Skeletal muscle tissue (tissue), 4 donors: ENCODE measurements around the gene TNS3. TPM values are rescaled to one million over a fixed set of nuclear protein-coding genes. Genes with fewer than 3 reads are reported as not detected.
"Not testable (repeated sequence)": the region's sequence is repeated elsewhere in the genome, so short reads cannot be mapped to it uniquely, and the experiment has no call there.

Experiments used
- H3K27ac ChIP-seq: one replicate; pipeline ENCODE4 v1.7.0; 2013; ENCODE audit warnings: mild to moderate bottlenecking, low read depth, low read length, inconsistent platforms
- H3K27me3 ChIP-seq, 3 donors: one replicate each; pipeline ENCODE4 v1.7.0; 2013; ENCODE audit warnings: low read length in 3 of 3; ENCODE audit not compliant: control insufficient read depth in 3 of 3, insufficient read depth in 3 of 3
- H3K36me3 ChIP-seq, 3 donors: one replicate each; pipeline ENCODE4 v1.7.0; 2013; ENCODE audit warnings: low read length in 3 of 3; ENCODE audit not compliant: control insufficient read depth in 3 of 3, insufficient read depth in 3 of 3
- H3K4me1 ChIP-seq, 3 donors: one replicate each; pipeline ENCODE4 v1.7.0; 2013; ENCODE audit warnings: low read length in 3 of 3, mild to moderate bottlenecking in 3 of 3; ENCODE audit not compliant: control insufficient read depth in 3 of 3, insufficient read depth in 3 of 3
- H3K4me3 ChIP-seq, 3 donors: one replicate each; pipeline ENCODE4 v1.7.0; 2013; ENCODE audit warnings: low read length in 3 of 3
- H3K9ac ChIP-seq, 3 donors: one replicate each; pipeline ENCODE4 v1.7.0; 2013; ENCODE audit warnings: low read length in 3 of 3, mild to moderate bottlenecking in 3 of 3, moderate library complexity in 2 of 3, low read depth in 1 of 3
- H3K9me3 ChIP-seq, 3 donors: one replicate each; pipeline ENCODE4 v1.7.0; 2013; ENCODE audit warnings: low read length in 3 of 3; ENCODE audit not compliant: control insufficient read depth in 3 of 3
- total RNA-seq: library from RNA; depleted of rRNA; stranded (reverse); fragments of >200 nt; gene quantifications from one replicate; pipeline ENCODE4 v1.2.3, GENCODE V29; 2014
- donor health status: Osteomylitis.

Gene TNS3
- total RNA-seq, 1 donor from 2014 or later, result 33.4 TPM

GRCh38 chr7:47603514-47604255 lies 21.8 kb upstream of the TNS3 start:
- not testable (repeated sequence) for H3K36me3 ChIP-seq, H3K9ac ChIP-seq, H3K27ac ChIP-seq, H3K9me3 ChIP-seq, H3K4me3 ChIP-seq, H3K27me3 ChIP-seq
- peaks cover 12 to 26% (median 13%) of the 10 kb centered on the region in 3 donors for H3K4me1 ChIP-seq

DNA sequence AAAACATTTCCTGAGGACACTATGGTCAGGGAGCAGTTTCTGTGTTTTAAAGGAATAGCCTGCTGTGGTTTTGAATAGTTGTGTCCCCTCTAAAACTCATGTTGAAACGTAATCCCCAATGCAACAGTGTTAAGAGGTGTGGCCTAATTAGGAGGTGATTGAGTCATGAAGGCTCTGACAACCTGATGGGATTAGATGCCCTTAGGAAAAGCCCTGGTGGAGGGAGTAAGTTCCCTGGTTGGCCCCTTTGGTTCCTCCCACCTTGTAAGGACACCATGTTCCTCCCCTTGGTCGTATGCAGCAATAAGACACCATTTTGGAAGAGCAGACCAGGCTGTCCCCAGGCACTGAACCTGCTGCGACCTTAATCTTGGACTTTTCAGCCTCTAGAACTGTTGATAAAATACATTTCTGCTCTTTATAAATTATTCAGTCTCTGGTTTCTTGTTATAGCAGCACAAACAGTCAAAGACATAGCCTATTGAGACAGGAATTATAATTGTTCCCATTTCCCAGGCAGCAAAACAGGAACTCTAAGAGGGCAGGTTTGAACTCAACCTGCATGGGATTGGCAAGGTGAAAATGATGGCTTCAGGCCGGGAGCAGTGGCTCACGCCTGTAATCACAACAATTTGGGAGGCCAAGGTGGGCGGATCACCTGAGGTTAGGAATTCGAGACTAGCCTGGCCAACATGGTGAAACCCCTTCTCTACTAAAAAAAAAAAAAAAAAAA lies 20.5 kb upstream of the TNS3 start:
- no peaks in the 10 kb centered on the region for H3K36me3 ChIP-seq
- H3K4me1 ChIP-seq, result peaks cover 12 to 26% (median 13%) of the 10 kb centered on the region in 3 donors
- no peaks in the 10 kb centered on the region for H3K27me3 ChIP-seq
- no peak overlapping the region for H3K4me3 ChIP-seq
- H3K27ac ChIP-seq, result no peak overlapping the region
- no peak overlapping the region for H3K9ac ChIP-seq
- H3K9me3 ChIP-seq, result no peaks in the 10 kb centered on the region

- no peaks in the 10 kb centered on the region for H3K9me3 ChIP-seq
- H3K4me1 ChIP-seq, result peaks cover 13 to 28% (median 13%) of the 10 kb centered on the region in 3 donors
- no peaks in the 10 kb centered on the region for H3K36me3 ChIP-seq
- H3K27me3 ChIP-seq, result no peaks in the 10 kb centered on the region
- no peak overlapping the region for H3K4me3 ChIP-seq
- no peak overlapping the region for H3K27ac ChIP-seq
- H3K9ac ChIP-seq, result no peak overlapping the region
Observed at GRCh38 chr7:47601881-47602249, 20.0 kb upstream of the TNS3 start.

DNA sequence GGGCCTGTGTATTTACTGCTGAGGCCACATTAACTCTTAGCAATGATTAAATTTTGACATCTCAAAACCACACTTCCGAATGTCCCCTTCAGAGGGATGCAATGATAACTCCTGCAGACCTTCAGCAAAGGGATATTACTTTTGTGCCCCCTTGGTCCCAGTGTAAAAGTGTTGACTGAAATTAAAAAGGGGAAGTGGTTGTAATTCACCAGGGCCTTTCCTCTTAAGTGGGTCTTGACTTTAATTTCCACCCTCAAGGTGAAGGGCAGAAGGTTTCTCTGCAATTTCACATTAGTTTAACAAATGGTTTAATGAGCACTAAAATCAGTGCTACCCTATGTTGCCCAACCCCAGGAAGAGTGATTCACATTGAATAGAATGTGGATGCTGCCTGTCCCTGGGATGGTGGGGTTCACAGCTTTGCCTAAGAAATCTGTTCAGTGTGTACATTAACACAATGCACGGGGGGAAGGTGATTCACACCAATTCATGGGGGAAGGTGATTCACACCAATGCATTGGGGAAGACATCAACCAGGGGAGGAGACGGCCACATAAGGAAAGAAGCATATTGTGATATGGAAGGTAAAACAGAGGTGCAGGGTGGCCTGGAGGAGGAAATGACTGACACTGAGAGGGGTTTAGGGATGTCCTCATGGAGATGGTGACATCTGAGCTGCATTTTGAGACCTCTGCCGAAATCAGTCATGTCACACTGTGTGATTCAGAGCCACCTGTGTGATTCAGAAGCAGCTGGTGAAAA lies 19.4 kb upstream of the TNS3 start:
- no peak overlapping the region for H3K4me3 ChIP-seq
- peaks cover 13 to 34% (median 18%) of the 10 kb centered on the region in 3 donors for H3K4me1 ChIP-seq
- peaks cover 0 to 3% (median 0%) of the 10 kb centered on the region in 3 donors for H3K9me3 ChIP-seq
- H3K9ac ChIP-seq, result no peak overlapping the region
- H3K27ac ChIP-seq, result no peak overlapping the region
- no peaks in the 10 kb centered on the region for H3K36me3 ChIP-seq
- no peaks in the 10 kb centered on the region for H3K27me3 ChIP-seq

- Histone ChIP-seq H3K9ac (no peak overlapping the region), H3K27ac (no peak overlapping the region)
Observed at GRCh38 chr7:47600199-47601118, 18.5 kb upstream of the TNS3 start.

DNA sequence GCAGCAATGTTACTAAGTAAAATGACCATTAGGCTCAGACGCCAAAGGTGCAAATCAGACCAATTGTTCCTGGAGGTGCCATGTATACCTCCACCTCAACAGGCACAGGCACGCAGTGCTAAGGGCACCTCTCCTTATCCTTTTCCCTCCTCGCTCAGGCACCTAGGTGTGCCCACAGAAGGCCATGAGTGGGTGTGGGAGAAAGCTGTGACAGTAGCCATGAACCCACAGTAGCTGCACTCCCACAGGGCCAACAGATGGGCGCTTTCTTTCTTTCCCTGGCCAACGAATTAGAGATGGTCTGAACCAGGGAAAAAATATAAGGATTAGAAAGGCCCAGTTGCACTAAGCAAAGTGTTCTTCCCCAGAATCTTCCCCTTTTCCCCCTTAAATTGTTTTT lies 15.5 kb upstream of the TNS3 start:
- Histone ChIP-seq H3K9me3 (peaks cover 0 to 3% (median 0%) of the 10 kb centered on the region in 3 donors), H3K4me1 (peaks cover 6 to 24% (median 11%) of the 10 kb centered on the region in 3 donors), H3K9ac (no peak overlapping the region), H3K4me3 (no peak overlapping the region), H3K27me3 (no peaks in the 10 kb centered on the region), H3K27ac (no peak overlapping the region), H3K36me3 (no peaks in the 10 kb centered on the region)

More at GRCh38 chr7:47600199-47601118, 18.5 kb upstream of the TNS3 start:
- peaks cover 13 to 35% (median 18%) of the 10 kb centered on the region in 3 donors for H3K4me1 ChIP-seq
- H3K36me3 ChIP-seq, result no peaks in the 10 kb centered on the region
- H3K4me3 ChIP-seq, result no peak overlapping the region
- peaks cover 0 to 3% (median 0%) of the 10 kb centered on the region in 3 donors for H3K9me3 ChIP-seq
- no peaks in the 10 kb centered on the region for H3K27me3 ChIP-seq

- Histone ChIP-seq H3K4me3 (no peak overlapping the region), H3K27ac (no peak overlapping the region), H3K4me1 (peaks cover 6 to 24% (median 11%) of the 10 kb centered on the region in 3 donors), H3K36me3 (no peaks in the 10 kb centered on the region), H3K27me3 (no peaks in the 10 kb centered on the region), H3K9ac (no peak overlapping the region), H3K9me3 (peaks cover 0 to 3% (median 0%) of the 10 kb centered on the region in 3 donors)
Observed at GRCh38 chr7:47596502-47597202, 14.7 kb upstream of the TNS3 start.

DNA sequence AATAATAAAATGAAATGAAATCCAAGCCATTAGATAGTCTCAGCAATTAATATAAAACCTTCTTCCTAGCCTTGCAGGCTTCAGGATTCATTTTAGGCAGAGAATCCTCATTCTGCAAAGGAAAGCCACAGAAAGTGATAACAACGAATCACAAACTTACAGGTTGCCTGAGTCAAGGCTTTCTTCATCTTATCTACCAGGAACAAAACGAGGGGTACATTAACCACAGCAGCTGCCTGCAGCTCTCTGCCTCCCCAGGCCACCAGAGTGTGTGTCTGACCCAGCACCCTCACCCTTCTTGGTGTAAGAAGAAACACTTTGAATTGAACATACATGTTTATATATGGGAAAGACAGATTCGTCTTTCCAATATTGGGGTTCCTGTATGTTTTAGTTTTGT lies 12.5 kb upstream of the TNS3 start:
- Histone ChIP-seq H3K4me1 (peaks cover 0 to 9% (median 6%) of the 10 kb centered on the region in 3 donors), H3K27ac (no peak overlapping the region), H3K9me3 (peaks cover 0 to 3% (median 0%) of the 10 kb centered on the region in 3 donors), H3K4me3 (no peak overlapping the region), H3K36me3 (no peaks in the 10 kb centered on the region), H3K9ac (no peak overlapping the region), H3K27me3 (no peaks in the 10 kb centered on the region)
